K562 (cell line): ENCODE data around the gene KCND2. TPM values are rescaled to one million over a fixed set of nuclear protein-coding genes. Genes with fewer than 3 reads are reported as not detected.

Source experiments
- ATAC-seq: fragments of 200-7000 bp; cut with Tn5 transposase; 3 replicates; pipeline ENCODE4 v1.9.1; 2020; ENCODE audit warnings: moderate library complexity
- BruUV-seq: library from RNA; stranded (reverse); fragments of 400-500 nt; replicated peaks from 2 replicates; lab custom pipeline; 2021; lab: Mats Ljungman, UMichigan
- CTCF ChIA-PET: fragments of 300-600 bp; formaldehyde crosslinking; extraction: SDS; loops from one replicate; lab custom pipeline; 2021; ENCODE audit warnings: low intra/inter-chr PET ratio; lab: Yijun Ruan, JAX
- POLR2A ChIA-PET: fragments of 300-600, 350-650 bp; sonication (Branson Sonifier 250); formaldehyde crosslinking; extraction: SDS; loops from one replicate; lab custom pipeline; 2021; ENCODE audit warnings: antibody characterized with exemption, inconsistent platforms; lab: Yijun Ruan, JAX
- DNase-seq, 4 experiments: peaks; one replicate each; pipeline versions ENCODE4 v3.0.0 to v3.0.0-alpha.2; 2011 to 2018; ENCODE audit warnings: low spot score in 3 of 4, mixed read lengths in 3 of 4; ENCODE audit errors: extremely low read depth in 1 of 4
- FAIRE-seq: peaks from 2 replicates; lab custom pipeline; 2011; peaks lifted over from hg19 to GRCh38; lab: Jason Lieb, UNC
- H2AFZ ChIP-seq: 2 replicates; pipeline ENCODE4 v1.6.0; 2011; ENCODE audit warnings: low read depth, low read length, control low read depth, inconsistent platforms
- H3K27ac ChIP-seq: fragments of 200-600 bp; 3 replicates; pipeline ENCODE4 v1.8.0; 2011; ENCODE audit warnings: low read depth, mild to moderate bottlenecking, control low read depth, inconsistent platforms, low read length, moderate library complexity, mixed read lengths; ENCODE audit errors: extremely low read depth
- H3K27me3 ChIP-seq, 2 experiments: fragments of 300-600 bp in 1 of 2; 2 replicates in 1 of 2; 3 replicates in 1 of 2; pipeline versions ENCODE4 v1.6.0 to v1.8.0; 2011; ENCODE audit warnings: inconsistent platforms in 2 of 2, low read length in 2 of 2, mild to moderate bottlenecking in 1 of 2, mixed read lengths in 1 of 2, moderate library complexity in 1 of 2; ENCODE audit not compliant: control insufficient read depth in 2 of 2, insufficient read depth in 2 of 2
- H3K36me3 ChIP-seq: fragments of 300-600 bp; 3 replicates; pipeline ENCODE4 v1.8.0; 2011; ENCODE audit warnings: mild to moderate bottlenecking, low read length, inconsistent platforms; ENCODE audit not compliant: control insufficient read depth, insufficient read depth
- H3K4me1 ChIP-seq, 2 experiments: fragments of 200-600 bp in 1 of 2; replicated peaks in 1 of 2; 2 replicates in 1 of 2; 3 replicates in 1 of 2; pipeline versions ENCODE4 v1.5.1 to v1.8.0; 2011; ENCODE audit warnings: inconsistent platforms in 2 of 2, low read length in 2 of 2, mild to moderate bottlenecking in 1 of 2, mixed read lengths in 1 of 2, moderate library complexity in 1 of 2; ENCODE audit not compliant: control insufficient read depth in 2 of 2, insufficient read depth in 2 of 2
- H3K4me2 ChIP-seq: 2 replicates; pipeline ENCODE4 v1.6.1; 2011; ENCODE audit warnings: low read length, control low read depth, inconsistent platforms, mixed read lengths; ENCODE audit not compliant: insufficient read depth
- H3K4me3 ChIP-seq: fragments of 200-600 bp; sonication (generic), shearing (Covaris generic); 2 replicates; pipeline ENCODE4 v1.5.1; 2016; ENCODE audit warnings: control low read depth, inconsistent platforms
- H3K79me2 ChIP-seq: fragments of 200-600 bp; 3 replicates; pipeline ENCODE4 v1.8.0; 2011; ENCODE audit warnings: low read length, inconsistent platforms; ENCODE audit not compliant: control insufficient read depth, insufficient read depth
- H3K9ac ChIP-seq, 2 experiments: 2 replicates each; pipeline versions ENCODE4 v1.6.0 to v1.6.1; 2011; ENCODE audit warnings: low read depth in 2 of 2, low read length in 2 of 2, control low read depth in 1 of 2, inconsistent platforms in 1 of 2, mild to moderate bottlenecking in 1 of 2, mixed read lengths in 1 of 2; ENCODE audit not compliant: insufficient read depth in 1 of 2
- H3K9me1 ChIP-seq: one replicate; pipeline ENCODE4 v1.6.0; 2011; ENCODE audit warnings: inconsistent platforms, mild to moderate bottlenecking, low read length, moderate library complexity; ENCODE audit not compliant: control insufficient read depth, insufficient read depth
- H3K9me3 ChIP-seq: replicated peaks from 2 replicates; pipeline ENCODE4 v1.5.1; 2011; ENCODE audit warnings: low read depth, low read length, inconsistent platforms; ENCODE audit not compliant: control insufficient read depth, insufficient read depth
- H4K20me1 ChIP-seq: replicated peaks from 2 replicates; pipeline ENCODE4 v1.6.1; 2011; ENCODE audit warnings: low read length, inconsistent platforms, mixed read lengths; ENCODE audit not compliant: control insufficient read depth, insufficient read depth
- CBFB ChIP-seq: sonication (generic); formaldehyde crosslinking; IDR thresholded peaks from 2 replicates; pipeline ENCODE4 v1.4.0; 2020; ENCODE audit warnings: mild to moderate bottlenecking, missing genetic modification reagents
- CBX5 ChIP-seq: IDR thresholded peaks from 2 replicates; pipeline ENCODE4 v1.6.1; 2014; ENCODE audit warnings: low read depth, borderline replicate concordance
- DDX20 ChIP-seq: fragments of 450-650 bp; IDR thresholded peaks from 2 replicates; pipeline ENCODE4 v1.6.1; 2016; ENCODE audit warnings: missing genetic modification characterization, low read depth, mild to moderate bottlenecking, missing compliant biosample characterization, moderate library complexity
- E2F4 ChIP-seq: sonication (generic); formaldehyde crosslinking; IDR thresholded peaks from 2 replicates; pipeline ENCODE4 v1.8.0; 2022; ENCODE audit warnings: mild to moderate bottlenecking, low read depth, missing genetic modification reagents
- E2F5 ChIP-seq: sonication (generic); formaldehyde crosslinking; IDR thresholded peaks from 2 replicates; pipeline ENCODE4 v1.8.0; 2022; ENCODE audit warnings: mild to moderate bottlenecking, missing genetic modification reagents
- MYNN ChIP-seq, 2 experiments: sonication (generic); formaldehyde crosslinking in 1 of 2; IDR thresholded peaks; 2 replicates each; pipeline versions ENCODE4 v1.5.0 to v1.6.1; 2016 to 2020; ENCODE audit warnings: antibody characterized with exemption in 1 of 2, missing genetic modification reagents in 1 of 2
- NELFE ChIP-seq: IDR thresholded peaks from 2 replicates; pipeline ENCODE4 v1.6.1; 2011; ENCODE audit warnings: mild to moderate bottlenecking; ENCODE audit not compliant: insufficient read depth, insufficient read length
- PYGO2 ChIP-seq: fragments of 450-650 bp; IDR thresholded peaks from 2 replicates; pipeline ENCODE4 v1.6.1; 2016; ENCODE audit warnings: mild to moderate bottlenecking, missing genetic modification characterization, moderate library complexity, missing compliant biosample characterization
- ZKSCAN3 ChIP-seq: fragments of 250-450 bp; sonication (Bioruptor Pico); IDR thresholded peaks from 2 replicates; pipeline ENCODE4 v1.4.0; 2020
- ZNF444 ChIP-seq: fragments of 250-450 bp; sonication (Bioruptor Pico); IDR thresholded peaks from 2 replicates; pipeline ENCODE4 v1.4.0; 2020; ENCODE audit warnings: mild to moderate bottlenecking, moderate library complexity
- in situ Hi-C: fragments of 300-500 bp; cut with MboI; formaldehyde crosslinking; loops from 4 replicates; pipeline ENCODE4 v1.15.0; 2018; ENCODE audit warnings: inconsistent platforms, mixed read lengths
- intact Hi-C: fragments of 100-400 bp; cut with micrococcal nuclease; formaldehyde crosslinking; loops from 2 replicates; pipeline ENCODE4 v1.14.2; 2022
- polyA plus RNA-seq, 8 experiments: library from polyadenylated mRNA; depleted of rRNA in 4 of 8; stranded (reverse) in 5 of 8; unstranded in 3 of 8; fragments of >200 nt; fragmentation: Nextera tagmentation in 2 of 8; fragmentation: Illumina TruSeq in 1 of 8; extraction: Ambion mirVana in 2 of 8; extraction: Trizol in 1 of 8; gene quantifications; 2 replicates each; pipeline versions ENCODE4 v1.2.1 to v1.2.3, GENCODE V29; 2011 to 2014; ENCODE audit warnings: inconsistent platforms in 1 of 8, missing spikeins in 1 of 8
- total RNA-seq, 7 experiments: library from RNA; depleted of rRNA in 6 of 7; stranded (reverse); fragments of >200 nt in 6 of 7; fragmentation: Illumina TruSeq in 2 of 7; extraction: Trizol in 2 of 7; gene quantifications; 2 replicates each; pipeline versions ENCODE4 v1.2.1 to v1.2.3, GENCODE V29; 2011 to 2021; ENCODE audit warnings: low replicate concordance in 1 of 7

Gene KCND2
- total and polyA plus RNA-seq, 9 of the 15 experiments (the other 6 are each of a cell fraction or from before 2014, with no cell fraction given), result 0.03 to 0.12 TPM; not detected in 7

- no peaks in the 10 kb centered on the region for H3K79me2 ChIP-seq
- in situ Hi-C loops, result no loop called here
- H2AFZ ChIP-seq, result no peak overlapping the region
- ATAC-seq, result no peak
- no peaks in the 10 kb centered on the region for H3K4me1 ChIP-seq
- no peaks in the 10 kb centered on the region; the same call in 1 of the 2 replicates for H3K9me3 ChIP-seq
- no peak overlapping the region for H3K27ac ChIP-seq
- CTCF ChIA-PET, result no interaction called here
- no peak overlapping the region for H3K9ac ChIP-seq
- no peaks in the 10 kb centered on the region for H3K36me3 ChIP-seq
- no peaks in the 10 kb centered on the region for H4K20me1 ChIP-seq
- H3K4me2 ChIP-seq, result no peak overlapping the region
- TF ChIP-seq E2F5 (CRISPR knock-in tag), result no peak
- intact Hi-C loops, result no loop called here
- no peak overlapping the region for H3K4me3 ChIP-seq
- POLR2A ChIA-PET, result no interaction called here
- no peaks in the 10 kb centered on the region for H3K9me1 ChIP-seq
- FAIRE-seq, result no peak
- BruUV-seq, result no TSS peak
- DNase-seq, result no peak
- H3K27me3 ChIP-seq, result no peaks in the 10 kb centered on the region
Measured at GRCh38 chr7:120373174-120373573, 100.2 kb downstream of the KCND2 start.

- in situ Hi-C loops (no loop called here), intact Hi-C loops (no loop called here)
- no peak for ATAC-seq
- BruUV-seq, result no TSS peak
- Histone ChIP-seq H3K4me2 (no peak overlapping the region), H3K9me3 (no peaks in the 10 kb centered on the region; the same call in 1 of the 2 replicates), H3K27me3 (no peaks in the 10 kb centered on the region), H3K79me2 (no peaks in the 10 kb centered on the region), H3K27ac (no peak overlapping the region), H2AFZ (no peak overlapping the region), H3K9ac (no peak overlapping the region), H3K4me1 (no peaks in the 10 kb centered on the region), H3K4me3 (no peak overlapping the region), H4K20me1 (no peaks in the 10 kb centered on the region), H3K9me1 (no peaks in the 10 kb centered on the region), H3K36me3 (no peaks in the 10 kb centered on the region)
- POLR2A ChIA-PET, result no interaction called here
- DNase-seq, result no peak
- no peak for FAIRE-seq
- TF ChIP-seq CBFB, result no peak
- no peak for TF ChIP-seq CBX5
- TF ChIP-seq PYGO2 (tag), result no peak
- no peak for TF ChIP-seq NELFE
- no peak for TF ChIP-seq ZNF444 (CRISPR knock-in tag)
- TF ChIP-seq MYNN (IDR thresholded peaks at IDR 0.05), result no peak
- no peak for TF ChIP-seq MYNN (CRISPR knock-in tag; IDR thresholded peaks at IDR 0.05)
- TF ChIP-seq ZKSCAN3, result no peak
- TF ChIP-seq DDX20 (tag), result no peak
- TF ChIP-seq E2F4, result no peak
- CTCF ChIA-PET, result no interaction called here
Measured at GRCh38 chr7:120394595-120394994, 121.6 kb downstream of the KCND2 start.
